Body of pancreas (tissue), 4 donors: Measurements from ENCODE around the gene CD164.

Experiments used
- POLR2A ChIP-seq, 3 donors: fragments of 450-650 bp; IDR thresholded peaks; one replicate each; pipeline ENCODE4 v1.6.1; 2016; ENCODE audit warnings: antibody characterized with exemption in 3 of 3, mild to moderate bottlenecking in 2 of 3
- TF ChIP-seq, protein P1 (sequence below), 7 experiments: fragments of 450-650 bp in 4 of 7; fragments of 200-600 bp in 3 of 7; sonication (generic) in 3 of 7; IDR thresholded peaks; one replicate each; pipeline ENCODE4 v1.5.1; 2016 to 2019; ENCODE audit warnings: antibody characterized with exemption in 7 of 7

DNA sequence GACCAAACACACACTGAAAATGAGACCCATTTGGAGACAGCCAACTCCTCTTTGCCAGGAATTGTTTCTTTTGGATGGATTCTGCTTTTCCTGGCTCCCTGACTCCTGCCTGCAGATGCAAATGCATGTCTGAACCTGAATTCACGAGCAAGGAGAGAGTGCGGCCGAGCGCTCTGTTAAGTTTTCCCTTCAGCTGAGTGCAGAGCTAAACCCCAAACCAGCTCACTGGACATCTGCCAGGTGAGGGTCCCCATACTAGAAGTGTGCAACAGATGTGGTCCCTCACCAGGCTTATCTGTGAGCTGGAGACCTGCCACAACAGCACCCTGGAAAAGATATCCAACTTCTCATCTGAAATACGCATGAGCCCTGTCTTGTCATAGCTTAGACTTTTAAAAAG lies 59.0 kb downstream of the CD164 start:
- TF ChIP-seq, protein P1, sequence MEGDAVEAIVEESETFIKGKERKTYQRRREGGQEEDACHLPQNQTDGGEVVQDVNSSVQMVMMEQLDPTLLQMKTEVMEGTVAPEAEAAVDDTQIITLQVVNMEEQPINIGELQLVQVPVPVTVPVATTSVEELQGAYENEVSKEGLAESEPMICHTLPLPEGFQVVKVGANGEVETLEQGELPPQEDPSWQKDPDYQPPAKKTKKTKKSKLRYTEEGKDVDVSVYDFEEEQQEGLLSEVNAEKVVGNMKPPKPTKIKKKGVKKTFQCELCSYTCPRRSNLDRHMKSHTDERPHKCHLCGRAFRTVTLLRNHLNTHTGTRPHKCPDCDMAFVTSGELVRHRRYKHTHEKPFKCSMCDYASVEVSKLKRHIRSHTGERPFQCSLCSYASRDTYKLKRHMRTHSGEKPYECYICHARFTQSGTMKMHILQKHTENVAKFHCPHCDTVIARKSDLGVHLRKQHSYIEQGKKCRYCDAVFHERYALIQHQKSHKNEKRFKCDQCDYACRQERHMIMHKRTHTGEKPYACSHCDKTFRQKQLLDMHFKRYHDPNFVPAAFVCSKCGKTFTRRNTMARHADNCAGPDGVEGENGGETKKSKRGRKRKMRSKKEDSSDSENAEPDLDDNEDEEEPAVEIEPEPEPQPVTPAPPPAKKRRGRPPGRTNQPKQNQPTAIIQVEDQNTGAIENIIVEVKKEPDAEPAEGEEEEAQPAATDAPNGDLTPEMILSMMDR (IDR thresholded peaks at IDR 0.05), result no peak
- no peak for TF ChIP-seq POLR2A (IDR thresholded peaks at IDR 0.05)
